ENCODE data around the gene PSMD2. TPM values are rescaled to one million over a fixed set of nuclear protein-coding genes. Genes with fewer than 3 reads are reported as not detected.
A peak's percentile ranks its signal among the peaks of the same experiment; 100 is the strongest.

Gene PSMD2
- total and polyA plus RNA-seq, 10 of the 15 experiments (the other 5 are each of a cell fraction or from before 2014, with no cell fraction given) = 103 to 515 (median 197) TPM

GRCh38 chr3:184315871-184316661 lies 17.0 kb downstream of the PSMD2 start:
- peaks cover 3% of the 10 kb centered on the region; the same call in 1 of the 2 replicates for H3K4me1 ChIP-seq (ENCODE audit: control insufficient read depth, insufficient read depth, low read length)
- H4K20me1 ChIP-seq (ENCODE audit: control insufficient read depth, insufficient read depth) = peaks cover 12% of the 10 kb centered on the region
- peak overlapping the region; percentile 95 for H3K4me2 ChIP-seq (ENCODE audit: control insufficient read depth, insufficient read depth)
- in situ Hi-C loops (cut with MboI) (no loop called here), intact Hi-C loops (cut with micrococcal nuclease; ENCODE audit: unreplicated experiment) (loop anchor here (2.0 to 5.0 kb wide), 2 partner anchors 17 to 46 kb away; partner anchors contain the start of genes CLCN2, POLR2H and PSMD2)
- no peaks in the 10 kb centered on the region for H3K27me3 ChIP-seq (replicated peaks in 1 of 2; ENCODE audit: control insufficient read depth in 2 of 2, insufficient read depth in 2 of 2, low read length in 1 of 2)
- ChIA-PET SMC1A (ENCODE audit: uncharacterized antibody, unreplicated experiment) (interaction anchor here (0.9 kb wide), 1 partner anchor 10 kb away, joined by 4 read pairs; no protein-coding TSS in a partner anchor), CTCF (no interaction called here), RAD21 (ENCODE audit: unreplicated experiment) (no interaction called here), POLR2A (interaction anchor here (0.7 to 1.0 kb wide), 4 partner anchors 9 to 46 kb away, joined by 3 to 4 read pairs (median 4); no protein-coding TSS in a partner anchor)
- ATAC-seq = peak; percentile 7
- FAIRE-seq = no peak
- DNase-seq (ENCODE audit: low read depth, low spot score) = no peak
- 4% methylated on average over 16 of the region's 16 CpGs for WGBS (ENCODE audit: insufficient coverage, insufficient replicate concordance, low lambda C conversion rate, missing lambda C conversion rate)
- no TSS peak for BruUV-seq (replicated peaks)
- H3K9me3 ChIP-seq (replicated peaks; ENCODE audit: control insufficient read depth, insufficient read depth, low read length) = no peaks in the 10 kb centered on the region
- peak overlapping the region; percentile 100 for H3K4me3 ChIP-seq
- peak overlapping the region; percentile 92 for H3K27ac ChIP-seq (ENCODE audit: control insufficient read depth, insufficient read depth)
- no peak overlapping the region for H2AFZ ChIP-seq (ENCODE audit: control insufficient read depth, low read depth, low read length)
- H3K36me3 ChIP-seq (ENCODE audit: control insufficient read depth in 2 of 2, insufficient read depth in 2 of 2, low read length in 1 of 2) = peaks cover 18 to 28% of the 10 kb centered on the region in 2 experiments
- TF ChIP-seq SRF (IDR thresholded peaks at IDR 0.05; ENCODE audit: low read depth in 2 of 2, low read length in 2 of 2) (no peak), CBFB (IDR thresholded peaks at IDR 0.05; ENCODE audit: low read depth) (no peak), CHD4 (IDR thresholded peaks at IDR 0.05) (no peak), NR2C2 (IDR thresholded peaks at IDR 0.05; ENCODE audit: borderline replicate concordance, control insufficient read depth, insufficient read length, low read depth) (no peak), ZBTB11 (CRISPR knock-in tag; IDR thresholded peaks at IDR 0.05) (no peak), MEF2B (IDR thresholded peaks at IDR 0.05; ENCODE audit: partially characterized antibody, poor library complexity, severe bottlenecking) (no peak)
- H3K9ac ChIP-seq (ENCODE audit: control insufficient read depth, insufficient read depth, low read length) = peak overlapping the region; percentile 99
- peaks cover 58% of the 10 kb centered on the region for H3K79me2 ChIP-seq (ENCODE audit: control insufficient read depth, insufficient read depth, low read length)

Data from GM12878 (cell line).